ENCODE measurements around the gene SLC6A6. TPM values are rescaled to one million over a fixed set of nuclear protein-coding genes. Genes with fewer than 3 reads are reported as not detected.

SLC6A6 gene
- total and polyA plus RNA-seq, 10 of the 15 experiments (the other 5 are each of a cell fraction or from before 2014, with no cell fraction given): 5.6 to 47.0 (median 20.2) TPM

GRCh38 chr3:14444380-14444779, 42.0 kb downstream of the SLC6A6 start:
- in situ Hi-C loops (cut with MboI): no loop called here
- Histone ChIP-seq H3K36me3 (ENCODE audit: control insufficient read depth in 2 of 2, insufficient read depth in 2 of 2, low read length in 1 of 2) (peaks cover 26 to 27% of the 10 kb centered on the region in 2 experiments), H3K27me3 (replicated peaks in 1 of 2; ENCODE audit: control insufficient read depth in 2 of 2, insufficient read depth in 2 of 2, low read length in 1 of 2) (no peaks in the 10 kb centered on the region), H3K4me2 (ENCODE audit: control insufficient read depth, insufficient read depth) (no peak overlapping the region), H4K20me1 (ENCODE audit: control insufficient read depth, insufficient read depth) (no peaks in the 10 kb centered on the region), H3K9ac (ENCODE audit: control insufficient read depth, insufficient read depth, low read length) (no peak overlapping the region), H3K4me3 (no peak overlapping the region), H2AFZ (ENCODE audit: control insufficient read depth, low read depth, low read length) (no peak overlapping the region), H3K79me2 (ENCODE audit: control insufficient read depth, insufficient read depth, low read length) (peaks cover 4% of the 10 kb centered on the region), H3K9me3 (replicated peaks; ENCODE audit: control insufficient read depth, insufficient read depth, low read length) (no peaks in the 10 kb centered on the region), H3K27ac (ENCODE audit: control insufficient read depth, insufficient read depth) (no peak overlapping the region), H3K4me1 (ENCODE audit: control insufficient read depth, insufficient read depth, low read length) (peaks cover 10% of the 10 kb centered on the region)
- intact Hi-C loops (cut with micrococcal nuclease; ENCODE audit: unreplicated experiment): no loop called here
- 97% methylated on average over 6 of the region's 6 CpGs for WGBS (ENCODE audit: insufficient coverage, insufficient replicate concordance, low lambda C conversion rate, missing lambda C conversion rate)
- FAIRE-seq (no peak), DNase-seq (ENCODE audit: low read depth, low spot score) (no peak), ATAC-seq (no peak)
- ChIA-PET SMC1A (ENCODE audit: uncharacterized antibody, unreplicated experiment) (no interaction called here), RAD21 (ENCODE audit: unreplicated experiment) (no interaction called here), CTCF (no interaction called here), POLR2A (no interaction called here)
- TF ChIP-seq IRF3 (IDR thresholded peaks at IDR 0.05): no peak
- TF ChIP-seq ZBTB4 (CRISPR knock-in tag; IDR thresholded peaks at IDR 0.05): no peak
- no peak for TF ChIP-seq NFYB (IDR thresholded peaks at IDR 0.05; ENCODE audit: insufficient read depth, low read depth, low read length)
- TF ChIP-seq ATF3 (IDR thresholded peaks at IDR 0.05; ENCODE audit: borderline replicate concordance, extremely low read depth, low read depth, low read length): no peak
- TF ChIP-seq HDAC2 (IDR thresholded peaks at IDR 0.05): no peak
- no peak for TF ChIP-seq NR2C2 (IDR thresholded peaks at IDR 0.05; ENCODE audit: borderline replicate concordance, control insufficient read depth, insufficient read length, low read depth)
- no peak for TF ChIP-seq BHLHE40 (IDR thresholded peaks at IDR 0.05; ENCODE audit: borderline replicate concordance in 1 of 2, low read depth in 2 of 2, low read length in 1 of 2)
- no peak for TF ChIP-seq CTCF (IDR thresholded peaks at IDR 0.05 in 2 of 3, conservative IDR thresholded peaks at IDR 0.05 in 1 of 3; ENCODE audit: control insufficient read depth in 2 of 3, extremely low read depth in 1 of 3, insufficient read depth in 1 of 3, low read depth in 3 of 3, low read length in 3 of 3)
- TF ChIP-seq RFX5 (IDR thresholded peaks at IDR 0.05; ENCODE audit: low read depth, low read length): no peak
- no peak for TF ChIP-seq NR2C1 (IDR thresholded peaks at IDR 0.05)
- no peak for TF ChIP-seq TBL1XR1 (IDR thresholded peaks at IDR 0.05; ENCODE audit: low read depth, low read length)
- TF ChIP-seq ZNF384 (IDR thresholded peaks at IDR 0.05; ENCODE audit: borderline replicate concordance, low read depth, low read length): no peak
- TF ChIP-seq TARDBP (IDR thresholded peaks at IDR 0.05; ENCODE audit: borderline replicate concordance): no peak
- TF ChIP-seq SIX5 (IDR thresholded peaks at IDR 0.05; ENCODE audit: low read depth, low read length, severe bottlenecking): no peak
- no peak for TF ChIP-seq IKZF2 (IDR thresholded peaks at IDR 0.05)
- TF ChIP-seq LARP7 (IDR thresholded peaks at IDR 0.05): no peak
- TF ChIP-seq SIN3A (IDR thresholded peaks at IDR 0.05; ENCODE audit: low read depth, low read length): no peak
- TF ChIP-seq MYB (IDR thresholded peaks at IDR 0.05; ENCODE audit: borderline replicate concordance, low read depth, low read length): no peak
- no TSS peak for BruUV-seq (replicated peaks)

All from GM12878 (cell line).